ENCODE results near the gene KCNN1. TPM values are rescaled to one million over a fixed set of nuclear protein-coding genes. Genes with fewer than 3 reads are reported as not detected.
A peak's percentile ranks its signal among the peaks of the same experiment; 100 is the strongest.

The KCNN1 gene
- total and polyA plus RNA-seq, 2 donors = 0.24 to 0.79 TPM

DNA sequence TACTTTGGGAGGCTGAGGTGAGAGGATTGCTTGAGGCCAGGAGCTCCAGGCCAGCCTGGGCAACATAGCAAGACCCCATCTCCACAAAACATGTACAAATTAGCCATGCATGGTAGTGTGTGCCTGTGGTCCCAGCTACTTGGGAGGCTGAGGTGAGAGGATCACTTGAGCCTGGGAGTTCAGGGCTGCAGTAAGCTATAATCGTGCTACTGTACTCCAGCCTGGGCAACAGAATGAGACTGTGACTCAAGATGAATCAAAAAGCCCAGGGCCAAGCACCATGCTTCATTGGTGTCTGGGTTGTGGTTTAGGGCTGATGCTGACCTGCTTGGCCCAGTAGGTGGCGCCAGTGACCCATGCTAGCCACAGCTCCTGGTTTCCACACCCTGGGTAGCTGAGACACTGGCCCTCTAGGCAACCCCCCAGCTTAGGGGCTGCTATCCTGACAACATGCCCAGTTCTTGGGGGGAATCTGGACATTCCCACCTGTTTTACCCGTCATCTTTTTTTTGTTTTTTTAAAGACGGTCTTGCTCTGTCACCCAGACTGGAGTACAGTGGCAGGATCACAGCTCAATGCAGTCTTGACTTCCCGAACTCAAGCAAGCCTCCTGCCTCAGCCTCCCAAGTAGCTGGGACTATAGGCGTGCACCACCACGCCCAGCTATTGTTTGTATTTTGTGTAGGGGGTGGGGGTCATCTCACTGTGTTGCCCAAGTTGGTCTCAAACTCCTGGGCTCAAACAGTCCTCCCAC lies 28.6 kb upstream of the KCNN1 start:
- H3K27ac ChIP-seq (ENCODE audit: low read depth) = no peak overlapping the region
- WGBS = 48% methylated on average over 7 of the region's 7 CpGs
- H3K4me3 ChIP-seq (ENCODE audit: low read depth, low read length) = no peak overlapping the region
- H3K36me3 ChIP-seq (ENCODE audit: insufficient read depth) = no peaks in the 10 kb centered on the region
- no peaks in the 10 kb centered on the region for H3K4me1 ChIP-seq (ENCODE audit: insufficient read depth)
- DNase-seq (ENCODE audit: extremely low spot score) = no peak

DNA sequence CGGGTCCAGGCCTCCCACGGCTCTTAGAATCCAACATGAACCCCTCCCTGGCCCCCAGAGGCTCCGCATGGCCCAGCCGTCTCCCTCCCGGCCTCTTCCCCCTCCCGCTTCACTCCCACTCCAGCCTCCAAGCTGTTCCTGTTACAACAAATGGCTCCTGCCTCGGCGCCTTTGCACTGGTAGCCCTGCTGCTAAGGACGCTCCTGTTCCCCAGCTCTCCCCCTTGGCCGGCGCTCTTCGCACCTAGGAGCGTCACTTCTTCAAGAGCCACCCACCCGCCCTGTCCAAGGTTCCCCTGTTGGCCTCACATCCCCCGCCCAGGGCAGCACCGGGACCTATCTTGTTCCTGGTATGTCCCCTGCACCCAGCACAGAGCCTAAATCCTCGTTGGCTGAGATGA lies 24.7 kb upstream of the KCNN1 start:
- WGBS = 76% methylated on average over 17 of the region's 17 CpGs
- no peak for DNase-seq (ENCODE audit: extremely low spot score)
- no peaks in the 10 kb centered on the region for H3K36me3 ChIP-seq (ENCODE audit: insufficient read depth)

DNA sequence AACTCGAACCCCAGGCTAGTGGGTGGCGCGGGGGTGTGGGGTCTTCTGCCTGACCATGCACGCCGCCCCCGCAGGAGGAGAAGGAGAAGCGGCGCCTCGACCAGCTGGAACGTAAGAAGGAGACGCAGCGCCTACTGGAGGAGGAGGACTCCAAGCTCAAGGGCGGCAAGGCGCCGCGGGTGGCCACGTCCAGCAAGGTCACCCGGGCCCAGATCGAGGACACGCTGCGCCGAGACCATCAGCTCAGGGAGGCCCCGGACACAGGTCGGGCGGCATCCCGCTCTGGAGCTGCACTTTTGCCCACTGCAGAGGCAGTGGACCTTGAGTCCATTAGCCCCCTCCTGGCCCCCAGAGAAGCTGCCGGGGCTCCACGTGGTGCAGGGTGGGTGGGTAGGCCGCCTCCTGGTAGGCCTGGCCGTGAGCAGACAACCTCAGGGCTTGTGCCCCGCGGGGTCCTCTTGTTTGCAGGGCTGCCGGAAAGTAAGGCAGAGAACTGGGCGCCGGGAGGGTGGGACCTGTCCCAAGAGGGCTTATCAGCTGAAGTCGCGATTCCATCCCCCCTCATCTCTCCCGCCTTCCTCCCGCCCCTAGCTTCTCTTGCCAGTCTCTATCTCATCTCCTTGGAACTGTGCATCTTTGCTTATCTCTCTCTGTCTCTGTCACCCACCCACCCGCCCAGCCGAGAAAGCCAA lies 24.2 kb upstream of the KCNN1 start:
- 57% methylated on average over 41 of the region's 41 CpGs for WGBS
- no peaks in the 10 kb centered on the region for H3K36me3 ChIP-seq (ENCODE audit: insufficient read depth)
- H3K27ac ChIP-seq (ENCODE audit: low read depth) = no peak overlapping the region
- H3K4me3 ChIP-seq (ENCODE audit: low read depth, low read length) = no peak overlapping the region
- no peak for DNase-seq (ENCODE audit: extremely low spot score)
- H3K4me1 ChIP-seq (ENCODE audit: insufficient read depth) = no peaks in the 10 kb centered on the region

More for the DNA sequence above, 24.7 kb upstream of the KCNN1 start:
- H3K4me1 ChIP-seq (ENCODE audit: insufficient read depth) = no peaks in the 10 kb centered on the region
- H3K4me3 ChIP-seq (ENCODE audit: low read depth, low read length) = no peak overlapping the region
- no peak overlapping the region for H3K27ac ChIP-seq (ENCODE audit: low read depth)

DNA sequence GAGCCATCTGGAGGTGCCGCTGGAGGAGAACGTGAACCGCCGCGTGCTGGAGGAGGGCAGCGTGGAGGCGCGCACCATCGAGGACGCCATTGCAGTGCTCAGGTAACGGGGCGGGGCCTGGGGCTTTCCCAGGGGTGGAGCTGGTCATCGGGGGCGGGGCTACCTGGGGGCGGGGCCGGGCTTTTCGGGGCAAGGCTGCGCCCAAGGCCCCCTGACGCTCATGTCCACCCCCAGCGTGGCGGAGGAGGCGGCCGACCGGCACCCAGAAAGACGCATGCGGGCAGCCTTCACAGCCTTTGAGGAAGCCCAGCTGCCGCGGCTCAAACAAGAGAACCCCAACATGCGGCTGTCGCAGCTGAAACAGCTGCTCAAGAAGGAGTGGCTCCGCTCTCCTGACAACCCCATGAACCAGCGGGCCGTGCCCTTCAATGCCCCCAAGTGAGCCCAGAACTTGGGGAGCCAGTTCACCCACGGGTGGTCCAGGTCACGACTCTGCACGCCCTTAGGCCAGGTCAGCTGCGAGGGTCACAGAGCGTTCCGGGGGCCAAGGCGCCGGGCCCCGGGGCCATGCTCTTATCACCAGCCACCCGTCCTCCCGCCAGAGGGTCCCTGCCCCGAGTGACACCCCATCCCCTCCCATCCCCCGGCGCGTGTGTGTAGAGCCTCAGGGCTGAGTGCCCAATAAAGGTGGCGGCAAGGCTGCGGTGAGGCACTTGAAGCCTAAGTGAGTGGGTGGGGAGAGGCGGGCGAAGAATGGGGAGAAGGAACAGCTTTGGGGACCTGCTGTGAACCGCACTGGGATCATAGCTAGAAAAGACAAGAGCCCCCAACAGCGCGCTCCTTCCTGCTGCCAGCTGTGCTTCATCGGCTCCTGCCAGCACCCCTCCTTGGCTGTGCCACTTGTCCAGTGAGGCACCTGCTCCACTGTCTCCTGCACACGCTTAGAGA lies 23.4 kb upstream of the KCNN1 start:
- Histone ChIP-seq H3K4me1 (ENCODE audit: insufficient read depth) (no peaks in the 10 kb centered on the region), H3K36me3 (ENCODE audit: insufficient read depth) (no peaks in the 10 kb centered on the region), H3K27ac (ENCODE audit: low read depth) (no peak overlapping the region), H3K4me3 (ENCODE audit: low read depth, low read length) (no peak overlapping the region)
- 55% methylated on average over 57 of the region's 57 CpGs for WGBS
- no peak for DNase-seq (ENCODE audit: extremely low spot score)

DNA sequence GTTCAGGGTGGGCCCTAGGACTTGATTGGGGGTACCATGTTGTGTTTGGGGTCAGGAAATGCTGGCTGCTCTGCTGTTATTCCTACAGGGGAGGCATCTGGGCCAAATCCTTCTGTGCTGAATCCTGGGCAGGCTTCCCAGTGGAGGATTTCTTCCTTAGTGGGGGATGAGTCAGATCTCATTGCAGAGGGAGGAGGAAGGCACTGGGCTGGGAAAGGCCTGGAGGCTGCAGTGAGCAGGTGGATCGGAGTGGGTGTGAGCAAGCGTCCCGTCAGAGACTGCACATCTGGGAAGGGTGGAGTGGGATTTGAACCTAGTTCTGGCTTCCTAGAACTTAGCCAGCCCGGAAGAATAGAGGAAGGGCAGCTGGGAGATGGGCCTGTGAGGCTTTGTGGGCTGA lies 22.6 kb upstream of the KCNN1 start:
- H3K27ac ChIP-seq (ENCODE audit: low read depth) = no peak overlapping the region
- 17% methylated on average over 4 of the region's 4 CpGs for WGBS
- H3K36me3 ChIP-seq (ENCODE audit: insufficient read depth) = no peaks in the 10 kb centered on the region
- H3K4me1 ChIP-seq (ENCODE audit: insufficient read depth) = no peaks in the 10 kb centered on the region
- DNase-seq (ENCODE audit: extremely low spot score) = no peak
- H3K4me3 ChIP-seq (ENCODE audit: low read depth, low read length) = no peak overlapping the region

DNA sequence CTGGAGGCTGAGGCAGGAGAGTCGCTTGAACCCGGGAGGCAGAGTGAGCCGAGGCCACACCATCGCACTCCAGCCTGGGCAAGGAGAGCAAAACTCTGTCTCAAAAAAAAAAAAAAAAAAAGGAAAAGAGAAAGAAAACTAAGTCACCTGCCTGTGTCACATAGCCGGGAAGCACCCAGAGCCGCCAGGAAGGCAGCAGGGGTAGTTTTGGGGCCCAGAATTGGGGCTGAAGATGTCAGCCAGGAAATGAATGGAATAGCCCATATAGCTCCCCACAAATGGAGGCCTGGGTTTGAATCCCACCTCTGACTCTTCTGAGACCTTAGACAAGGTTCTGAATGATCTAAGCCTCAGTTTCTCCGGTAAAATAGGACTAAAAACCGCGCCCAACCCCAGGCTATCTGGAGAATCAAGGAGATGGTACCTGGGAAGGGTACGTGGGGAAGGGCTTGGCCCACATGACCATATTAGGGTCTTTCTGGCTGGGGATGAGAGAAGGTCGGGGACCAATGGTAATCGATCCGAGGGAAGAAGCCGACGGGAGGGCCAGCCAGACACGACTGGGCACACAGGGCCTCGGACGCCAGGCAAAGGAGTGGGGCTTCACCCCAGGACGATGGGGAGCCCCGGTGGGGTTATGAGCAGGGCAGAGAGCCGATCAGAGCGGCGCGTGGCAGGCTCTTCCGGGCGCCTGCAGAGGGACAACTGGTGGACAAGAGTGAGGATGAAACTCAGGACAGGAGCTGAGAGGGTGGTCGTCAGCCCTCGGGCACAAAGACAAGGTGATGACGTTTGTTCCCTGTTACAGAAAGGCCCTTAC lies 19.7 kb upstream of the KCNN1 start:
- 17% methylated on average over 29 of the region's 29 CpGs for WGBS
- no peak overlapping the region for H3K27ac ChIP-seq (ENCODE audit: low read depth)
- DNase-seq (ENCODE audit: extremely low spot score) = no peak
- no peaks in the 10 kb centered on the region for H3K36me3 ChIP-seq (ENCODE audit: insufficient read depth)
- H3K4me1 ChIP-seq (ENCODE audit: insufficient read depth) = no peaks in the 10 kb centered on the region
- peak overlapping the region; percentile 70 for H3K4me3 ChIP-seq (ENCODE audit: low read depth, low read length)

DNA sequence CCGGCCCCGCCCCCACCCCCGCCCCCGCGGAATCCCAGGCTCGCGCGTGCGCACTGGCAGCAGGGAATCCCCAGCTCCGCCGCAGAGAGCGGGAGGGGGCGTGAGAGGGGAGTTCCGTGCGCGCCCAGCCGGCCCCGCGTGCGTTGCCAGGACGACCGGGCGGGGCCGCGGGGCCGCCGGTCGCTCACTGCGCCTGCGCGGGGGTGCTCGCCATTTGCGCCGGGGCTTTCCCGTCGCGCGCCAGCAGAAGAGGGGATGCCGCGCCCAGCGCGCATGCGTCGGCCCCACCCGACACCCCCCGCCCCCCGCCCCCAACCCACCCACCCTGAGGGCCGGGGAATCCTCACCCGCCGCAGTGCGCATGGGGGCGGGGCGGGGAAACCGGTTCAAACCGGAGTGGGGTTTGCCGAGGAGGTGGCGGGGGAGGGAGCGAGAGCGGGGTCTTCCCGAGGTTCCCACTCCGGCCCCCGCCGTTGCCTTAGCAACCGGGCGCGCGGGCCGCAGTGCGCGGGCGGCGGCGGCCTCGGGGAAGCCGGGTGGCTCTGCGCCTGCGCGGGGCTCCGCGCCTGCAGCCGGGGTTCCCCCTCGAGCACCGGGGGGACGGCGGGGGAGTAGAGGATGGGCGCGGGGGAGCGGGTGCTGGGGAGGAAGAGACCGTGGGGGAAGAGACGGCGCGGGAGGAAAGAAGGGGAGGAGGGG lies 18.9 kb upstream of the KCNN1 start:
- Histone ChIP-seq H3K27ac (ENCODE audit: low read depth) (no peak overlapping the region), H3K4me1 (ENCODE audit: insufficient read depth) (no peaks in the 10 kb centered on the region), H3K4me3 (ENCODE audit: low read depth, low read length) (peak overlapping the region; percentile 70), H3K36me3 (ENCODE audit: insufficient read depth) (no peaks in the 10 kb centered on the region)
- peak; percentile 83 for DNase-seq (ENCODE audit: extremely low spot score)
- under 1% methylated on average over 92 of the region's 92 CpGs for WGBS

DNA sequence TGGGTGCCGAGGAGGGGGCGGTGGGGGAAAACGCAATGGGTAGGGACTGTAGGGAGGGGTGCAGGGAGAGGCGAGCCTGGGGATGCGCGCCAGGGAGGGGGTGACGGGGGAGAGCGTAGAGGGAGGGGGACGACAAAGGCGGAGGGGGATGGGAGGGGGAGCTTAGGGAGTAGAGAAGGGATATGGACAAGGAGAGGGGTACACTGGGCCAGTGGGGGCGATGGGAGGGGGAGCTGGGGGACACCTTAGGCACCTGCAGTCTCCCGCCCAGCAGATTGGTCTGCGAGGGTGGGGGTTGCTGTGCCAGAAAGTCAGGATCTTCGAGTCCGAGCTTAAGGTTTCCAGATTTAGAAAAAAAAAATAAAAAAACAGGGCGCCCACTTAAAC lies 18.4 kb upstream of the KCNN1 start:
- Histone ChIP-seq H3K36me3 (ENCODE audit: insufficient read depth) (no peaks in the 10 kb centered on the region), H3K27ac (ENCODE audit: low read depth) (no peak overlapping the region), H3K4me3 (ENCODE audit: low read depth, low read length) (peak overlapping the region; percentile 70), H3K4me1 (ENCODE audit: insufficient read depth) (no peaks in the 10 kb centered on the region)
- no peak for DNase-seq (ENCODE audit: extremely low spot score)
- whole genome bisulfite sequencing = 1% methylated on average over 16 of the region's 16 CpGs

DNA sequence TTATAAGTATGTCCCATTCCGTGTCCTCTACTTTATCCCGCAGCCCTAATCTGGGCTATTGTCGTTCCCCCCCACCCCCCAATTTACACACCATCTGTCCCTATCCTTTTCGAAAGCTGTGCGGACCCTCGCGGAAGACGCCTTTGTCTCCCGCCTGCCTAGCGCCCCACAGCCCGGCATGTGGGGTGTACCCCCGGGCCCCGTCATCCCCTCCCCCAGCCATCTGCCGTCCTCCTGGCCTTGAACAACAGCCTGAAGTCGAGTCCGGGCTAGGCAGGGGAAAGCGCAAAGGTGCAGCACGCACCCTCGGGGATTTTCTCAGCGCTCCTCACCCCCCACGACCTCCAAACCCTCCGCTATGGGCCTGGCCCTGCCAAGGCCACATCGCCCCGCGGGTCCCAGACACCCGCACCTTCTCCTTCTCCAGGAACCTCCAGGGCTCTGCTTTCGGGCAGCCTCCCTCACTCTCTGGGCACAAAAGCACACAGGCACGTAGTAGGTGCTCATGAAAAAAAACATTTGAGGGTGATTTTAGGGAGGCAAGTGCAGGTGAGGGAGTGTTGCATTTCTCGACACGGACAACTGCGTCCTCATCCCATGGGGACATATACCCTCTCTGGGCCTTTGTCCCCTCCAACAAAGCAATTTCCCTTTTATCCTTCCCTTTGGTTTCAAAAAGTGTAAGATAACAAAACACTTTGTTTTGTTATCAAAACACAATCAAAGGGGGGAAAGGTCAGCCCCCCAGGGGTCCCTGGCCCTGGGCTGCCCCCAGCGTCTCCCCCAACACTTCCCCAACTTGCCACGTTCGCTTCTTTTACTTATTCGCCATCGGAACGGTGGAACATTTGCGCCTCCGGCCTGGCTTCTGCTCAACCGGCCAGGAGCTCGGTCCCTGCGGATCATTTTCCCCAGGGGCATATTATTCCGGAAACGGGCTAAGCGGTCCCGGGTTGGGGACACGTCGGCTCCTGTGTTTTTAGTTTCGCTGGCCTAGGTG lies 17.7 kb upstream of the KCNN1 start:
- WGBS = 38% methylated on average over 49 of the region's 49 CpGs
- Histone ChIP-seq H3K27ac (ENCODE audit: low read depth) (no peak overlapping the region), H3K4me1 (ENCODE audit: insufficient read depth) (no peaks in the 10 kb centered on the region), H3K36me3 (ENCODE audit: insufficient read depth) (no peaks in the 10 kb centered on the region), H3K4me3 (ENCODE audit: low read depth, low read length) (no peak overlapping the region)
- DNase-seq (ENCODE audit: extremely low spot score) = no peak

DNA sequence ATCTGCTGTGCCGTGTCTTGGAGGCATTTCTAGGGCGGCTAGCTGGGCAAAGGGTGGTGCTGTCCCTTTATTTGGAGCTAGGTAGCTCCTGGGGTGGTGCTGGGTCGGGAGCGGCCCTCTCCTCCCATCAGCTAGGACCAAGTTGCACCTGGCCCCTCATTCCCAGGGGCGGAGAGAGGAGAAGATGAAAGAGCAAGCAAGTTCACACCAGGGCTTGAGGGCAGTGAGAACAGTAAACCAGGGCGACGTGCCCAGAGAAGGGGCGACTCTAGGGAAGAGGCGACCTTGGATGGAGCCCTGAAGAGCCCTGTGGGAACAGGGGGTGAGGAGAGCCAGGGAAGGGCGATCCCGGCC lies 17.0 kb upstream of the KCNN1 start:
- no peak overlapping the region for H3K27ac ChIP-seq (ENCODE audit: low read depth)
- H3K4me3 ChIP-seq (ENCODE audit: low read depth, low read length) = no peak overlapping the region
- H3K36me3 ChIP-seq (ENCODE audit: insufficient read depth) = no peaks in the 10 kb centered on the region
- H3K4me1 ChIP-seq (ENCODE audit: insufficient read depth) = no peaks in the 10 kb centered on the region
- WGBS = 30% methylated on average over 11 of the region's 11 CpGs
- no peak for DNase-seq (ENCODE audit: extremely low spot score)

DNA sequence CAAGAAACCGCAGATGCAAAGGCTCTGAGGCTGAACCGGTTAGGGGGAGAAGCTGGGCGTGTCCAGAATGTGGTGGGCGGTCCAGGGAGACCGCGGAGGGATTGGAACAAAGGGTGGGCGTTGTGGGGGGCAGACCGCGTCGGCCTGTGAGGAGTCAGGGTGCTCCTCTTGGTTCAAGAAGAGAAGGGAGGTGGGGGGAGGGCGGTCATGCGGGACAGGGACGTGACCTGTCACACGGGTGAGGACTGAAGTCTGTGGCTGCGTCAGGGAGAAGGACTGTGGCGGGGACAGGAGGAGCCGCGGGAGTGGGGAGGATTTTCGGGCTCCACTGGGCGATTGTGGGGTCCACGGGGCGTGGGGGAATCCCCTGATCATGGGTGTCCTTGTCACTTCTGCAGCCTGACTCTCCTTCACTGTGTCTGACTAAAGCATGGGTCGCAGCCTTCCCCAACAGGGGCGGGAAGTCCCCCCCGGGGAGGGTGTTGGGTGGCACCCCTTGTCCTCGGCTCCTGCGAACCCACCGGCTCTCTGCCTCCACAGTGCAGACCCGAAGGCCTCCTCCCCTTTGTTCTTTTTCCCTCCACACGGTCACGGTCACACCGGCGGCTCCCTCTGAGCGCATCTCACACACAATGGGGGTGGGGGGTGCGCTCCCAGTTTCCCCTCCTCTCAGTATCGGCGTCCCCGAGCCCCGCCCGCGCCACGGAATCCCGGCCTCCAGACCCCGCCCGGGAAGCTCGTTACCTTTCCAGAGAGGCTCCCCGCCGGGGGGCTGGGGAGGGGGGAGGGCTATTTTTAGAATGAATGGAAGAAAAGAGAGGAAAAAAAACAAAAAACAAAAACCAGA lies 16.4 kb upstream of the KCNN1 start:
- Histone ChIP-seq H3K4me3 (ENCODE audit: low read depth, low read length) (no peak overlapping the region), H3K36me3 (ENCODE audit: insufficient read depth) (no peaks in the 10 kb centered on the region), H3K4me1 (ENCODE audit: insufficient read depth) (no peaks in the 10 kb centered on the region), H3K27ac (ENCODE audit: low read depth) (no peak overlapping the region)
- no peak for DNase-seq (ENCODE audit: extremely low spot score)
- WGBS = 2% methylated on average over 48 of the region's 48 CpGs

All from urinary bladder (tissue), 4 donors.